SK-N-SH (cell line): Measurements from ENCODE around the gene XCR1. TPM values are rescaled to one million over a fixed set of nuclear protein-coding genes. Genes with fewer than 3 reads are reported as not detected.

Experiments used
- CTCF ChIA-PET: fragments of 300-600, 350-600 bp; formaldehyde crosslinking; extraction: SDS; loops from one replicate; lab custom pipeline; 2021; lab: Yijun Ruan, JAX
- POLR2A ChIA-PET: fragments of 350-600 bp; sonication (Branson Sonifier 250); formaldehyde crosslinking; extraction: SDS; loops from one replicate; lab custom pipeline; 2020; ENCODE audit warnings: antibody characterized with exemption, inconsistent platforms; lab: Yijun Ruan, JAX
- DNase-seq: peaks from one replicate; pipeline ENCODE4 v3.0.0; 2012
- H2AFZ ChIP-seq: fragments of 200-600 bp; sonication (generic); 2 replicates; pipeline ENCODE4 v1.8.1; 2016; ENCODE audit warnings: antibody characterized with exemption, mild to moderate bottlenecking, low read depth
- H3F3A ChIP-seq: fragments of 200-600 bp; sonication (generic); replicated peaks from 2 replicates; pipeline ENCODE3; 2016; ENCODE audit warnings: antibody characterized with exemption, mild to moderate bottlenecking; ENCODE audit not compliant: insufficient read depth
- H3K27ac ChIP-seq, 2 experiments: fragments of 200-500 bp in 1 of 2; fragments of 200-600 bp in 1 of 2; sonication (Bioruptor generic) in 1 of 2; sonication (generic), shearing (Covaris generic) in 1 of 2; 2 replicates each; pipeline versions ENCODE4 v1.5.1 to v1.6.1; 2014 to 2016; ENCODE audit warnings: low read depth in 2 of 2, inconsistent platforms in 1 of 2, low read length in 1 of 2, mild to moderate bottlenecking in 1 of 2, mixed read lengths in 1 of 2
- H3K27me3 ChIP-seq: fragments of 200-600 bp; sonication (generic), shearing (Covaris generic); 2 replicates; pipeline ENCODE4 v1.6.1; 2016; ENCODE audit warnings: mixed run types; ENCODE audit not compliant: insufficient read depth
- H3K36me3 ChIP-seq, 2 experiments: fragments of 200-500 bp in 1 of 2; fragments of 200-600 bp in 1 of 2; sonication (Bioruptor generic) in 1 of 2; sonication (generic) in 1 of 2; replicated peaks in 1 of 2; 2 replicates each; pipeline versions ENCODE3 to v1.5.1; 2014 to 2016; ENCODE audit warnings: low read length in 1 of 2, mild to moderate bottlenecking in 1 of 2; ENCODE audit not compliant: insufficient read depth in 2 of 2, control insufficient read depth in 1 of 2
- H3K4me1 ChIP-seq, 2 experiments: fragments of 200-500 bp in 1 of 2; fragments of 200-600 bp in 1 of 2; sonication (Bioruptor generic) in 1 of 2; sonication (generic), shearing (Covaris generic) in 1 of 2; 2 replicates each; pipeline versions ENCODE4 v1.5.1 to v1.6.1; 2014 to 2016; ENCODE audit warnings: low read depth in 1 of 2, low read length in 1 of 2, mixed run types in 1 of 2; ENCODE audit not compliant: insufficient read depth in 2 of 2, control insufficient read depth in 1 of 2
- H3K4me2 ChIP-seq: fragments of 200-600 bp; sonication (generic), shearing (Covaris generic); 2 replicates; pipeline ENCODE4 v1.6.1; 2017; ENCODE audit warnings: mixed run types
- H3K4me3 ChIP-seq, 2 experiments: fragments of 200-500 bp in 1 of 2; fragments of 200-600 bp in 1 of 2; sonication (Bioruptor generic) in 1 of 2; sonication (generic), shearing (Covaris generic) in 1 of 2; 2 replicates each; pipeline versions ENCODE4 v1.5.1 to v1.8.1; 2014 to 2016; ENCODE audit warnings: low read depth in 2 of 2, inconsistent platforms in 1 of 2, low read length in 1 of 2, mild to moderate bottlenecking in 1 of 2, mixed read lengths in 1 of 2, moderate library complexity in 1 of 2
- H3K79me2 ChIP-seq: fragments of 200-600 bp; sonication (generic); 2 replicates; pipeline ENCODE4 v1.8.1; 2017; ENCODE audit warnings: mild to moderate bottlenecking; ENCODE audit not compliant: insufficient read depth
- H3K9ac ChIP-seq: fragments of 200-600 bp; sonication (generic); 2 replicates; pipeline ENCODE4 v1.6.1; 2017; ENCODE audit warnings: mixed run types
- H3K9me2 ChIP-seq: fragments of 200-600 bp; sonication (generic); 2 replicates; pipeline ENCODE4 v1.6.1; 2017; ENCODE audit warnings: mixed run types
- H3K9me3 ChIP-seq: fragments of 200-600 bp; sonication (generic); 2 replicates; pipeline ENCODE4 v1.6.1; 2017; ENCODE audit warnings: mixed run types, mild to moderate bottlenecking, moderate library complexity
- H4K20me1 ChIP-seq: fragments of 200-600 bp; sonication (generic); 2 replicates; pipeline ENCODE4 v1.6.1; 2017; ENCODE audit warnings: mild to moderate bottlenecking, mixed run types; ENCODE audit not compliant: insufficient read depth
- CTCF ChIP-seq: fragments of 200-600 bp; sonication (generic); IDR thresholded peaks from 2 replicates; pipeline ENCODE4 v1.6.1; 2017; ENCODE audit warnings: antibody characterized with exemption, mild to moderate bottlenecking, moderate library complexity
- ELF1 ChIP-seq: IDR thresholded peaks from 2 replicates; pipeline ENCODE4 v1.4.0; 2012
- EZH2phosphoT487 ChIP-seq: fragments of 200-600 bp; sonication (generic); IDR thresholded peaks from 2 replicates; pipeline ENCODE4 v1.6.1; 2017; ENCODE audit warnings: low read depth, mixed run types, mild to moderate bottlenecking, antibody characterized with exemption, moderate library complexity, borderline replicate concordance
- FOXJ3 ChIP-seq: sonication (generic); formaldehyde crosslinking; IDR thresholded peaks from 2 replicates; pipeline ENCODE4 v1.5.1; 2020; ENCODE audit warnings: mild to moderate bottlenecking, missing genetic modification reagents
- FOXM1 ChIP-seq: IDR thresholded peaks from 2 replicates; pipeline ENCODE4 v1.4.0; 2012; ENCODE audit warnings: low read depth, mild to moderate bottlenecking
- IRF3 ChIP-seq: fragments of 150-350 bp; IDR thresholded peaks from 2 replicates; pipeline ENCODE4 v1.6.1; 2016; ENCODE audit warnings: mild to moderate bottlenecking, low read depth, low read length
- JUND ChIP-seq: IDR thresholded peaks from 2 replicates; pipeline ENCODE4 v1.4.0; 2012
- MAX ChIP-seq: IDR thresholded peaks from 2 replicates; pipeline ENCODE4 v1.4.0; 2012; ENCODE audit warnings: low read depth
- MXI1 ChIP-seq: IDR thresholded peaks from 2 replicates; pipeline ENCODE4 v1.6.1; 2012; ENCODE audit warnings: mild to moderate bottlenecking, low read depth, low read length, improper control_type of control experiment
- NFIC ChIP-seq: IDR thresholded peaks from 2 replicates; pipeline ENCODE4 v1.4.0; 2012; ENCODE audit warnings: borderline replicate concordance
- PBX3 ChIP-seq: IDR thresholded peaks from 2 replicates; pipeline ENCODE4; 2012
- REST ChIP-seq: IDR thresholded peaks from 2 replicates; pipeline ENCODE4 v1.6.1; 2012; ENCODE audit warnings: mild to moderate bottlenecking, low read depth, low read length, moderate library complexity
- RFX5 ChIP-seq: IDR thresholded peaks from 2 replicates; pipeline ENCODE4 v1.6.1; 2012; ENCODE audit warnings: mild to moderate bottlenecking, improper control_type of control experiment, low read length
- TAF1 ChIP-seq: IDR thresholded peaks from 2 replicates; pipeline ENCODE4 v1.6.1; 2012; ENCODE audit warnings: low read depth, mild to moderate bottlenecking, low read length, moderate library complexity, borderline replicate concordance
- TEAD4 ChIP-seq: IDR thresholded peaks from 2 replicates; pipeline ENCODE4 v1.4.0; 2012; ENCODE audit warnings: mild to moderate bottlenecking, borderline replicate concordance; ENCODE audit not compliant: insufficient read depth
- USF1 ChIP-seq: IDR thresholded peaks from 2 replicates; pipeline ENCODE4 v1.4.0; 2012; ENCODE audit warnings: low read depth, borderline replicate concordance
- USF2 ChIP-seq: fragments of 150-350 bp; IDR thresholded peaks from 2 replicates; pipeline ENCODE4 v1.6.1; 2017; ENCODE audit warnings: antibody characterized with exemption, low read length, low read depth, borderline replicate concordance
- YY1 ChIP-seq: IDR thresholded peaks from 2 replicates; pipeline ENCODE4 v1.4.0; 2012; ENCODE audit warnings: low read depth, mild to moderate bottlenecking
- ZBTB33 ChIP-seq: IDR thresholded peaks from 2 replicates; pipeline ENCODE4 v1.4.0; 2012; ENCODE audit warnings: low read depth, borderline replicate concordance
- WGBS: methylation state at CpG from one replicate; pipeline ENCODE4 v1.1.6; 2017; ENCODE audit warnings: low lambda C conversion rate; 5-methylcytosine and 5-hydroxymethylcytosine counted together
- polyA plus RNA-seq, 3 experiments: library from polyadenylated mRNA; depleted of rRNA; stranded (reverse); fragments of >200 nt; gene quantifications; 2 replicates each; pipeline ENCODE4 v1.2.3, GENCODE V29; 2012

Gene XCR1
- polyA plus RNA-seq, 1 of the 3 experiments (the other 2 are of a cell fraction), result not detected

- no peak for TF ChIP-seq TEAD4
- no peak for TF ChIP-seq USF1
- no peak for TF ChIP-seq USF2
- no peak for TF ChIP-seq FOXJ3 (CRISPR knock-in tag)
- no peak for TF ChIP-seq ZBTB33
- no peak for TF ChIP-seq NFIC
- no peak for TF ChIP-seq FOXM1
- no peak for TF ChIP-seq MXI1
- no peak for TF ChIP-seq RFX5
- no peak for TF ChIP-seq IRF3
- no peak for TF ChIP-seq TAF1
- no peak for TF ChIP-seq ELF1
- no peak for TF ChIP-seq CTCF
- TF ChIP-seq PBX3, result no peak
- no peak for TF ChIP-seq REST
- no peak for TF ChIP-seq JUND
- TF ChIP-seq EZH2phosphoT487, result no peak
- no peak for TF ChIP-seq YY1
- no peak for TF ChIP-seq MAX
- no peaks in the 10 kb centered on the region for H3K79me2 ChIP-seq
- no peaks in the 10 kb centered on the region for H4K20me1 ChIP-seq
- no peaks in the 10 kb centered on the region for H3K4me1 ChIP-seq
- CTCF ChIA-PET, result interaction anchor here (1.0 kb wide), 1 partner anchor 69 kb away, joined by 3 read pairs; no protein-coding TSS in a partner anchor
- H3K4me2 ChIP-seq, result no peak overlapping the region
- DNase-seq, result no peak
- H3K36me3 ChIP-seq, result no peaks in the 10 kb centered on the region
- H2AFZ ChIP-seq, result no peak overlapping the region
- H3K9ac ChIP-seq, result no peak overlapping the region
- no peak overlapping the region for H3K4me3 ChIP-seq
- no peak overlapping the region for H3K27ac ChIP-seq
- H3K9me2 ChIP-seq, result no peaks in the 10 kb centered on the region
- peaks cover 11% of the 10 kb centered on the region; the same call in 1 of the 2 replicates for H3K27me3 ChIP-seq
- no peaks in the 10 kb centered on the region for H3F3A ChIP-seq
- POLR2A ChIA-PET, result no interaction called here
- H3K9me3 ChIP-seq, result no peaks in the 10 kb centered on the region
- WGBS, result 47% methylated on average over 6 of the region's 6 CpGs
Observed at GRCh38 chr3:46008058-46008457, 19.2 kb downstream of the XCR1 start.
